Endothelial cell of umbilical vein (primary cell): ENCODE measurements around the gene DCAF6.

Experiments used
- CTCF ChIP-seq, 2 donors: IDR thresholded peaks; 1 replicate in 1 of 2; 2 replicates in 1 of 2; pipeline ENCODE4 v1.5.1; 2011; ENCODE audit warnings: low read length in 2 of 2, mild to moderate bottlenecking in 2 of 2, moderate library complexity in 2 of 2, control low read depth in 1 of 2, inconsistent platforms in 1 of 2, low read depth in 1 of 2; ENCODE audit not compliant: insufficient read depth in 1 of 2; ENCODE audit errors: extremely low read depth in 1 of 2
- EZH2 ChIP-seq: IDR thresholded peaks from 2 replicates; pipeline ENCODE4 v1.6.1; 2012; ENCODE audit warnings: borderline replicate concordance, low read depth, mild to moderate bottlenecking, moderate library complexity, low read length, inconsistent platforms; ENCODE audit not compliant: severe bottlenecking
- MYC ChIP-seq: IDR thresholded peaks from one replicate; pipeline ENCODE4 v1.6.1; 2011; ENCODE audit warnings: mild to moderate bottlenecking, low read depth, low read length
- POLR2A ChIP-seq: IDR thresholded peaks from 2 replicates; pipeline ENCODE4 v1.6.1; 2012; ENCODE audit warnings: low read depth, mild to moderate bottlenecking, control low read depth, low read length

GRCh38 chr1:168106274-168106673 is 169.8 kb downstream of the DCAF6 start:
- TF ChIP-seq CTCF (IDR thresholded peaks at IDR 0.05; ENCODE audit: extremely low read depth in 1 of 2, insufficient read depth in 1 of 2, low read depth in 1 of 2, low read length in 2 of 2), result no peak
- TF ChIP-seq EZH2, result no peak
- TF ChIP-seq POLR2A, result no peak
- no peak for TF ChIP-seq MYC
